Skeletal muscle satellite cell (primary cell): ENCODE measurements around the gene SDR39U1.

ENCODE experiments used
- H3K27me3 ChIP-seq: 2 replicates; pipeline ENCODE4 v1.7.0; 2013; ENCODE audit warnings: low read length; ENCODE audit not compliant: control insufficient read depth, insufficient read depth
- H3K36me3 ChIP-seq: 2 replicates; pipeline ENCODE4 v1.7.0; 2013; ENCODE audit warnings: mild to moderate bottlenecking, control low read depth, low read length; ENCODE audit not compliant: insufficient read depth
- H3K4me1 ChIP-seq: 2 replicates; pipeline ENCODE4 v1.7.0; 2013; ENCODE audit warnings: low read length; ENCODE audit not compliant: control insufficient read depth, insufficient read depth
- H3K4me2 ChIP-seq: 2 replicates; pipeline ENCODE4 v1.7.0; 2013; ENCODE audit warnings: mild to moderate bottlenecking, low read length
- H3K4me3 ChIP-seq: 2 replicates; pipeline ENCODE4 v1.7.0; 2013; ENCODE audit warnings: low read length
- H3K9ac ChIP-seq: 2 replicates; pipeline ENCODE4 v1.7.0; 2013; ENCODE audit warnings: mild to moderate bottlenecking, low read depth, low read length, moderate library complexity
- H3K9me3 ChIP-seq: replicated peaks from 2 replicates; pipeline ENCODE4 v1.7.0; 2013; ENCODE audit warnings: mild to moderate bottlenecking, control low read depth, low read length

Gene SDR39U1

DNA sequence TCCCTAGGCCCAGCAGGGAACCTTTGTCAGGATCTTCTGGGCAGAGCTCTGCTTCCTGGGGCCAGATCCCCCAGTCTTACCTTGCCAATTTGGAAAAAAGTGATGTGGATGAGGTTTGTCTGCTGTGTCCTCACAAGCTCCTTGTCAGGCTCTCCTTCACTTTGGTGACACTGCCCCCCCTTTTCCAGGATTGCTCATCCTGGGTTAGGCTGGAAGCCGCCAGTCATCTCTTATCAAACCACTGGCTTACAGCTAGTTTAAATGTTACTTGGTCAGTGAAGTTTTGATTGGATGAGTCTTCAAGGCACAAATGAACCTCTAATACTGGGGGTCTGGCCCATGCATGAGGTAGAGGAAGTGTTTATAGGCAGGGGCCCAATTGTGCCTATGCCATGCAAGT lies 28.5 kb downstream of the SDR39U1 start:
- Histone ChIP-seq H3K36me3 (no peaks in the 10 kb centered on the region), H3K4me1 (no peaks in the 10 kb centered on the region), H3K27me3 (peaks cover 16% of the 10 kb centered on the region), H3K4me3 (no peak overlapping the region), H3K9ac (no peak overlapping the region), H3K4me2 (no peak overlapping the region), H3K9me3 (no peaks in the 10 kb centered on the region)

DNA sequence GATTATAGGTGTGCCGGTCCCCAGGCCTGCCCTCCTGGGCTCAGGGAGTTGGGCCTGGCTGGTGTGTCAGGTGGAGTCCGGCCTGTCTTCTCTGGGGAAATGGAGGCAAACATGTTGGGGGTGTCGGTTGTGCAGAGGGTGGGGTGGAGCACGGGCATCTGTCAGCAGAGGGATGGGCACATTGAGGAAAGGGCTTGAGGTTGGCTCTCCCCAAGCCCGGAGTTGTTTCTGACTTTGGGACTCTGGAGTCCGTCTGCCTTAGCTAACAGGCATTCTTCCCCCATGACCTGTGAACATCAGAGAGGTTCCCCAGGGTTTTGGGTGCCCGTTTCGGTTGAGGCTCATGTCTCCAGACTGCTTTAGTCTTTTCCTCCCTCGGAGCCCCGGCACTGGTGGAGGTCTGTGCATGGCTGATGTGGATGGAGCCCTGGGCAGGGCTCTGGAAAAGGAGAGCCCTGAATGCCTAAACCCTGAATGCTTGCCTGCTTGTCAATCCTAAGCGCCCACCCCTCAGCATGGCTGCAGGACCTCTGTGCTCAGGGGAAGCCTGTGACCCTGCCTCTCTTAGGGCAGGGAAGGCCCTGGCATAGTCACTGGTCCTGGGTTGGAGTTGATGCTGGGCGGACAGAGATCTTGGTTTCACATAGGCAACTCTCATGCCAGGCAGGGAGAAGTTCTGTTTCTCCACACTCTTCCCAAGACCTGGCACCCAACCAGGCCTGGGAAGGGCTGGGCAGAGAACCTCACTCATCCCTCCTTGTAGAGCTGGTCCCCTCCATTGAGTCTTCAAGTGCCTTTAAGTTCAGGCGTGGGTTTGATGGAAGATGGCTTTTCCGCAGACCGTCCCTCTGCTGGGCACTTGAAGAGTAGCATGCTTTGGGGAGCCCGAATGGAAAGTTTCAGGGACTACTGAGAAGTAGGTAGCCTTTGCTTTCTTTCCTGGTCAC lies 30.9 kb downstream of the SDR39U1 start:
- no peak overlapping the region for H3K4me3 ChIP-seq
- H3K36me3 ChIP-seq: no peaks in the 10 kb centered on the region
- no peak overlapping the region for H3K9ac ChIP-seq

DNA sequence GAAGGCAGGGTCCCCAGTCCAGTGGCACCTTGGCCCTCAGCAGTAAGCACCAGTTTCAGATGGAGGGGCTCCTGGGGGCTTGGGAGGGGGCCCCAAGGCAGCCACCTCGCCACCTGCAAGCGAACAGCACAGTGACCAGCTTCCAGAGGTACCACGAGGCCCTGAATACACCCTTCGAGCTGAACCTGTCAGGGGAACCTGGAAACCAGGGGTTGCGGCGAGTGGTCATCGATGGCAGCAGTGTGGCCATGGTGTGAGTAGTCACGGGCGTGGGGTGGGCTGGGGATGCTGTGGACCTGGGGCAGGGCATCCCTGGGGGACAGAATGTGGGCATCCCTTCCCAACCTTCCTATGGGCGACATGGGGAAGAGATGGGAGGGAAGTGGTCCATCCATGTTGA lies 32.6 kb downstream of the SDR39U1 start:
- Histone ChIP-seq H3K27me3 (peaks cover 24% of the 10 kb centered on the region), H3K36me3 (no peaks in the 10 kb centered on the region), H3K4me1 (no peaks in the 10 kb centered on the region), H3K9me3 (no peaks in the 10 kb centered on the region), H3K4me3 (no peak overlapping the region), H3K4me2 (no peak overlapping the region), H3K9ac (no peak overlapping the region)

More for the DNA sequence above, 30.9 kb downstream of the SDR39U1 start:
- H3K9me3 ChIP-seq: no peaks in the 10 kb centered on the region
- peaks cover 24% of the 10 kb centered on the region for H3K27me3 ChIP-seq
- no peak overlapping the region for H3K4me2 ChIP-seq
- H3K4me1 ChIP-seq: no peaks in the 10 kb centered on the region

DNA sequence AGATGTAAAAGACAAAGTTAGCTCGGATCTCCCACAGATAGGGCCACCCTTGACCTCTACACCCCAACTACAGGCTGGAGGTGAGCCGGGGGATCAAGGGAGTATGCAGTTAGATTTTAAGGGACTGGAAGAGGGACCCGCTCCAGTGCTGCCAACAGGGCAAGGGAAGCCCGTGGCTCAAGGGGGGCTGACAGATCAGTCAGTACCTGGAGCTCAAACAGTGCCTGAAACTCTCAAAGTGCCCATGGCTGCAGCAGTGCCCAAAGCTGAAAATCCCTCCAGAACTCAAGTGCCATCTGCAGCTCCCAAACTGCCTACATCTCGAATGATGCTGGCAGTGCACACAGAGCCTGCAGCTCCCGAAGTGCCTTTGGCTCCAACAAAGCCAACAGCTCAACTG lies 33.4 kb downstream of the SDR39U1 start:
- H3K36me3 ChIP-seq: no peaks in the 10 kb centered on the region
- peaks cover 24% of the 10 kb centered on the region for H3K27me3 ChIP-seq

DNA sequence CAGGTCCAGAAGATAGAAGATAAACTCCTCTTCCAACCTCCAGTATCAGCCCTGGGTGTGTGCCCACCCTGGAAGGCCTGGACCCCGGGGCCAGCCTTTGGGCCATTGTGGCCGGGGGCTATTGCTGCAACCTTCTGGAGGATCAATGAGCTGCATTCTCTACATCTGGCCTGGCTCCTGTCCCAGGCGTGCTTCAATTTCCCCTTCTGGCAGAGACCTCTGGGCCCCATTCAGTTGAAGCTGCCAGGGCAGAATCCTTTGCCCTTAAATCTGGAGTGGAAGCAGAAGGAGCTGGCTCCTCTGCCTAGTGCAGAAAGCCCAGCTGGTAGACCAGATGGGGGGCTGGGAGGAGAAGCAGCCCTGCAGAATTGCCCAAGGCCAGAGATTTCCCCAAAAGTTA lies 33.8 kb downstream of the SDR39U1 start:
- H3K4me2 ChIP-seq: no peak overlapping the region
- H3K36me3 ChIP-seq: no peaks in the 10 kb centered on the region
- no peaks in the 10 kb centered on the region for H3K9me3 ChIP-seq

More for the DNA sequence above, 33.4 kb downstream of the SDR39U1 start:
- H3K9me3 ChIP-seq: no peaks in the 10 kb centered on the region
- H3K9ac ChIP-seq: no peak overlapping the region
- H3K4me3 ChIP-seq: no peak overlapping the region
- H3K4me1 ChIP-seq: no peaks in the 10 kb centered on the region
- H3K4me2 ChIP-seq: no peak overlapping the region

DNA sequence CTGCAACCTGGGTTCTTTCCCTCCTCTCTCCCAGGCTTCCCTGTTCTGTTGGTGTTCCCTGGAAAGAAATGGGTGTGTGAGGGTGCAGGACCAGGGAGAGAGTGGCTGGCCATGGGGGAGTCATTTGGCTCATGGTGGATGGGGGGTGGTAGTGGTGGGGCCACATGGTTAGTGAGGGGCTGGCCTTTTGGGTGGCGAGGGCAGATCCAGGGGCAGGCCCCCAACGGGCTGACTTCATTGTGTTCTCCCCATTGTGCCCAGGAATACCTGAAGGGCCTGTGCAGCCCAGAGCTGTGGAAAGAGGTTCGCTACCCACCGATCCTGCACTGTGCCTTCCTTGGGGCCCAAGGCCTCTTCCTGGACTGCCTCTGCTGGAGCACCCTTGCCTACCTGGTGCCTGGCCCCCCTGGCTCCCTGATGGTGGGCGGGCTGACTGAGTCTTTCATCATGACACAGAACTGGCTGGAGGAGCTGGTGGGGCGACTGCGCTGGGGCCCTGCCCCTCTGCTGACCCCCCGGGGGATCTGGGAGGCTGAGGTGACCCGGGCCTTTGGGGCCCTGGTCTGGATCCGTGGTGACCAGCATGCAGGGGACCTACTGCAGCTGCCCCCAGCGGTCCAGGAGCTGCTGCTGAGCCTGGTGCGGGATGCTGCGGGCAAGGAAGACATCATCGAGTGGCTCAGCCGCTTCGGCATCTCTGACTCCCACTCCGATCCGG lies 34.8 kb downstream of the SDR39U1 start:
- peaks cover 24% of the 10 kb centered on the region for H3K27me3 ChIP-seq

More for the DNA sequence above, 33.8 kb downstream of the SDR39U1 start:
- Histone ChIP-seq H3K4me1 (peaks cover 2% of the 10 kb centered on the region), H3K4me3 (no peak overlapping the region), H3K27me3 (peaks cover 24% of the 10 kb centered on the region), H3K9ac (no peak overlapping the region)

DNA sequence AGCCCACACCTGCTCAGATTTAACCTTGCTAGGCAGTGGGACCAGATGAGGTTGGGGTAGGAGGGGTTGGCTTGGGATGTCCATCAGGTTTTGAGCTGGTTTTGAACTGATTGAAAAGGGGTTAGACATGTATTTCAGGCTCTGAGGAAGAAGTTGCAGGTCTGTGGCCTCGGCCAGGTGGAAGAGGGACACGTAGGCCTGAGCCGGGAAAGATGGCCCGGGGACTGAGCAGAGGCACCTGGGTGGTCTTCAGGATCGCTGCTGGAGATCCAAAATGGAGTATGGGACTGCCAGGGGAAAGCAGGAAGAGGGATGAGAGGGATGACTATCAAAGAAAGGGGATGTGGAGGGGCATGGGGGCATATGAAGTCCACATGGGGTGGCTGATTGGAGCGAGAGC lies 36.2 kb downstream of the SDR39U1 start:
- H3K9ac ChIP-seq: no peak overlapping the region
- peaks cover 23% of the 10 kb centered on the region for H3K27me3 ChIP-seq
- no peaks in the 10 kb centered on the region for H3K36me3 ChIP-seq
- H3K4me1 ChIP-seq: peaks cover 12% of the 10 kb centered on the region
- H3K4me2 ChIP-seq: no peak overlapping the region
- no peaks in the 10 kb centered on the region for H3K9me3 ChIP-seq
- H3K4me3 ChIP-seq: no peak overlapping the region

More for the DNA sequence above, 34.8 kb downstream of the SDR39U1 start:
- Histone ChIP-seq H3K36me3 (no peaks in the 10 kb centered on the region), H3K9ac (no peak overlapping the region), H3K4me1 (peaks cover 12% of the 10 kb centered on the region), H3K4me2 (no peak overlapping the region), H3K4me3 (no peak overlapping the region), H3K9me3 (no peaks in the 10 kb centered on the region)

DNA sequence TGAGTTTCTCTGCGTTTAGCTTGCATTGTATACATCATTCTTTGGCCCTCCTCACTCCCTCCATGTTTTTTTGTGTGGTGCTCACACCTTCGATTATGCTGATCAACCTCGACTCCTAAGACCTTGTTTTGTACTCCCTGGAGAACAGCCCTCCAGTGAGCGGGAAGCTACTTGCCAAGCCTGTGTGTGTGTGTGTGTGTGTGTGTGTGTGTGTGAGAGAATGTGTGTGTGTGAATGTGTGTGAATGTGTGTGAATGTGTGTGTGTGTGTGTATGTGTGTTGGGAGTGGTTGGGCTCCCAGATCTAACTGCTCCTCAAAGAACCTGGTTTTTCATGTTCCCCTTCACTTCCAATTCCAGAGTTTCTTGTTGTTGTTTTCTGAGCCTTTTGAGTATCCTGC lies 37.8 kb downstream of the SDR39U1 start:
- Histone ChIP-seq H3K36me3 (no peaks in the 10 kb centered on the region), H3K9me3 (no peaks in the 10 kb centered on the region), H3K9ac (no peak overlapping the region), H3K4me1 (peaks cover 12% of the 10 kb centered on the region), H3K4me2 (no peak overlapping the region), H3K4me3 (no peak overlapping the region), H3K27me3 (peaks cover 14% of the 10 kb centered on the region)

DNA sequence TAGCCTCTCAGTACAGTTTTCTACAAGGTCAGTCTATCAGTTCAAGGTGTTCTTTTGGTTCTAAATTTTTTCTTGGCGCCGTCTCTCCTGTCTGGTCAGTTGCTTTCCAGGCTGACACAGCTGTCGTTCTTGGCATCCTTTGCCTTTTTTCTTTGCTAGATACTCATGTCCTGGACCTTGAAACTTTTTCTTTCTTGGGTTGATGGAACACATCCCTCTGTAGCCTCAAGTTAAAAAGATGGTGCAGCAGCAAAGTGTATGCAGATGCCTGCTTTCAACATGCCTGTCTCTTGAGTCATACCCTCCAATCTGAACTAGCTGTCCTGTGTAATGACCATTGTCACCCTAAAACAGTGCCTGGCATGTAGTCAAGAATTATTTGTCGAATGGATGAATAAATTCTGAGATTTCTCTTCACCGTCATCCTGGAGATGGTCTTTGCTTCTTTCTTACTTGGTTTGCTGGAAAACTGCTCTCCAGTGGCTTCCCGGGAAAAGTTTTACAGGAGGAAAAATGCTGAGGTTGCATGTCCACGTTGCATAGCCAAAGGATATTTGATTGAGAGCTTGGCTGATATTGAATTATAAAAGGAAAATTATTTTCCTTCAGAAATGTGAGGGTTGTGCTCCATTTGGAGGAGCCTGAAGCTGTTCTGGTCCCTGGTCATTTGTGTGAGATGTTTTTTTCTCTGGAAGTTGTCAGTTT lies 39.1 kb downstream of the SDR39U1 start:
- Histone ChIP-seq H3K36me3 (no peaks in the 10 kb centered on the region), H3K9ac (no peak overlapping the region), H3K9me3 (no peaks in the 10 kb centered on the region), H3K4me3 (no peak overlapping the region), H3K4me1 (peaks cover 18% of the 10 kb centered on the region), H3K4me2 (peak overlapping the region; percentile 33), H3K27me3 (peaks cover 12% of the 10 kb centered on the region)

DNA sequence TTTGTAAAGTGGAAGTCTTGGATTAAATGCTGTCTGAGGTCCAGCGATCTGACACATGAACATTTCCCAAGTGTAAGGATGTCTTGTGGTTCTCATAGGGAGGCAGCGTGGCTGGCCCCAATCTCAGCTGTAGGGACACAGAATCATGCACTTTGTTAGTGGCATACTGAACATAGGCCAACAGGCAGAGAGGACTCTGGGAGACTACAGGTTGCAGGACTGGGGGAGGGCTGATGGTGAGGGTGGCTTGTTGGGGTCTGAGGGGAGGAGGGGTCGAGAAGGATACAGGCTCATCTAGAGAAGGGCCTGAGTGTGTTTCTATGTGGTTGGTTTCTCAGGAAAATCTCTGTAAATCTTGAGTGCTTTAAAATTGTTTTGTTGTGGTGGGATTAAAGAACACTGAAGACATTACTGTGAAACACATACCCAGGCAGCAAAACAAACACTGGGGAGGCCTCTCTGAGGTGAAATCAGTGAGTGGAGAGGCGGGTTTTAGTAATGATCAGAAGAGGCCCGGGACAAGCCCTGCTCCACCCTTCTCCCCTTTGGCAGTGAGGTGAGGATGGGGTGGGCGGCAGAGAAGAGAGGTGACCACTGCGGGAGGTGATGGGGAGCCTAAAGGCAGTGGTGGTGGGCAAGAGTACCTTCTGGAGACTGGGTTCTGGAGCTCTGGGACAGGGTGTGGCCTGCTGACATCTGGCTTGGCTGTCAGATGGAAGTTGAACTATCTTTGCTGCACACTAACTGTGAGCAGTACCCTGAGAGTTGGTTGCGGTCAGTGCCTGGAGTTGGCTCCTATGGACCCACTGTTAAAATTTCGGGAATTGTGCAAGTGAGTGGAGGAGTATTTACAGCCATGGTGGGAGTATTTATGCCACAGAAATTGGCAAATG lies 40.5 kb downstream of the SDR39U1 start:
- Histone ChIP-seq H3K9ac (no peak overlapping the region), H3K9me3 (no peaks in the 10 kb centered on the region), H3K36me3 (no peaks in the 10 kb centered on the region), H3K4me3 (no peak overlapping the region), H3K27me3 (peaks cover 11% of the 10 kb centered on the region), H3K4me2 (no peak overlapping the region), H3K4me1 (peaks cover 18% of the 10 kb centered on the region)
